ENCODE results near the gene ZNF575. TPM values are rescaled to one million over a fixed set of nuclear protein-coding genes. Genes with fewer than 3 reads are reported as not detected.

The ZNF575 gene
- polyA plus RNA-seq, 3 donors from 2014 or later: 1.1 to 3.5 (median 1.7) TPM

- no peaks in the 10 kb centered on the region for H3K9me3 Mint-ChIP-seq
- peak overlapping the region; percentile 4 to 82 (median 50) for H3K27ac Mint-ChIP-seq
- no peaks in the 10 kb centered on the region for H3K27me3 Mint-ChIP-seq (ENCODE audit: low read depth in 3 of 3)
- peaks cover 13 to 35% (median 18%) of the 10 kb centered on the region in 3 donors for H3K36me3 Mint-ChIP-seq
- peaks cover 9% of the 10 kb centered on the region in 2 donors for H3K4me1 Mint-ChIP-seq
- H3K4me3 Mint-ChIP-seq: no peak overlapping the region
- DNase-seq: peak; percentile 78 to 85 (median 79)
Observed at GRCh38 chr19:43555185-43555770, 22.3 kb downstream of the ZNF575 start.

- Mint-ChIP-seq H3K27ac (peak overlapping the region; percentile 75 to 100 (median 97)), H3K27me3 (ENCODE audit: low read depth in 3 of 3) (peaks cover 4 to 11% (median 7%) of the 10 kb centered on the region in 3 donors), H3K4me1 (peaks cover 51 to 52% of the 10 kb centered on the region in 2 donors), H3K4me3 (no peak overlapping the region), H3K36me3 (peaks cover 3 to 7% (median 3%) of the 10 kb centered on the region in 3 donors), H3K9me3 (no peaks in the 10 kb centered on the region)
- no peak for DNase-seq
Observed at GRCh38 chr19:43560687-43561086, 27.7 kb downstream of the ZNF575 start.

- Mint-ChIP-seq H3K4me3 (peak overlapping the region in 1 of 5 donors; percentile 76), H3K36me3 (peaks cover 3 to 7% (median 3%) of the 10 kb centered on the region in 3 donors), H3K4me1 (peaks cover 51 to 52% of the 10 kb centered on the region in 2 donors)
Observed at GRCh38 chr19:43561139-43561970, 28.4 kb downstream of the ZNF575 start.

GRCh38 chr19:43562226-43562697 is 29.3 kb downstream of the ZNF575 start:
- H3K27ac Mint-ChIP-seq: peak overlapping the region; percentile 93 to 100 (median 98)
- peaks cover 6 to 7% (median 6%) of the 10 kb centered on the region in 3 donors for H3K36me3 Mint-ChIP-seq
- H3K4me1 Mint-ChIP-seq: peaks cover 54 to 58% of the 10 kb centered on the region in 2 donors
- DNase-seq: no peak
- H3K9me3 Mint-ChIP-seq: no peaks in the 10 kb centered on the region
- H3K27me3 Mint-ChIP-seq (ENCODE audit: low read depth in 3 of 3): peaks cover 4 to 11% (median 7%) of the 10 kb centered on the region in 3 donors
- peak overlapping the region; percentile 57 to 77 (median 67) for H3K4me3 Mint-ChIP-seq

More at GRCh38 chr19:43561139-43561970, 28.4 kb downstream of the ZNF575 start:
- Mint-ChIP-seq H3K27me3 (ENCODE audit: low read depth in 3 of 3) (peaks cover 4 to 11% (median 7%) of the 10 kb centered on the region in 3 donors), H3K27ac (peak overlapping the region; percentile 93 to 100 (median 98)), H3K9me3 (no peaks in the 10 kb centered on the region)
- no peak for DNase-seq

GRCh38 chr19:43562698-43563241 is 29.8 kb downstream of the ZNF575 start:
- Mint-ChIP-seq H3K27me3 (ENCODE audit: low read depth in 3 of 3) (peaks cover 4 to 11% (median 7%) of the 10 kb centered on the region in 3 donors), H3K4me1 (peaks cover 54 to 58% of the 10 kb centered on the region in 2 donors), H3K4me3 (peak overlapping the region; percentile 57 to 77 (median 67)), H3K27ac (peak overlapping the region; percentile 93 to 100 (median 98)), H3K36me3 (peaks cover 1 to 7% (median 3%) of the 10 kb centered on the region in 3 donors), H3K9me3 (no peaks in the 10 kb centered on the region)
- peak; percentile 92 to 95 (median 92) for DNase-seq

GRCh38 chr19:43563816-43564457 is 30.9 kb downstream of the ZNF575 start:
- DNase-seq: no peak

GRCh38 chr19:43564800-43565199 is 31.8 kb downstream of the ZNF575 start:
- H3K36me3 Mint-ChIP-seq: peaks cover 0 to 4% (median 3%) of the 10 kb centered on the region in 3 donors
- H3K4me3 Mint-ChIP-seq: peak overlapping the region in 1 of 5 donors; percentile 10
- H3K27me3 Mint-ChIP-seq (ENCODE audit: low read depth in 3 of 3): peaks cover 4 to 11% (median 7%) of the 10 kb centered on the region in 3 donors
- no peak for DNase-seq
- H3K27ac Mint-ChIP-seq: peak overlapping the region; percentile 82 to 100 (median 92)
- no peaks in the 10 kb centered on the region for H3K9me3 Mint-ChIP-seq
- peaks cover 54 to 58% of the 10 kb centered on the region in 2 donors for H3K4me1 Mint-ChIP-seq

More at GRCh38 chr19:43563816-43564457, 30.9 kb downstream of the ZNF575 start:
- peaks cover 0 to 4% (median 3%) of the 10 kb centered on the region in 3 donors for H3K36me3 Mint-ChIP-seq
- H3K9me3 Mint-ChIP-seq: no peaks in the 10 kb centered on the region
- peaks cover 4 to 11% (median 7%) of the 10 kb centered on the region in 3 donors for H3K27me3 Mint-ChIP-seq (ENCODE audit: low read depth in 3 of 3)
- H3K4me3 Mint-ChIP-seq: peak overlapping the region; percentile 25 to 67 (median 52)
- peaks cover 54 to 58% of the 10 kb centered on the region in 2 donors for H3K4me1 Mint-ChIP-seq
- peak overlapping the region; percentile 93 to 100 (median 98) for H3K27ac Mint-ChIP-seq

- Mint-ChIP-seq H3K4me3 (no peak overlapping the region), H3K36me3 (peaks cover 3 to 5% (median 4%) of the 10 kb centered on the region in 3 donors), H3K9me3 (no peaks in the 10 kb centered on the region), H3K27ac (peak overlapping the region in 5 of 6 donors; percentile 46 to 79 (median 58)), H3K4me1 (peaks cover 38 to 39% of the 10 kb centered on the region in 2 donors), H3K27me3 (ENCODE audit: low read depth in 3 of 3) (peaks cover 0 to 4% (median 2%) of the 10 kb centered on the region in 3 donors)
- no peak for DNase-seq
Observed at GRCh38 chr19:43569657-43570056, 36.7 kb downstream of the ZNF575 start.

GRCh38 chr19:43570174-43570791 is 37.3 kb downstream of the ZNF575 start:
- H3K4me1 Mint-ChIP-seq: peaks cover 38 to 39% of the 10 kb centered on the region in 2 donors
- no peak overlapping the region for H3K4me3 Mint-ChIP-seq
- H3K27ac Mint-ChIP-seq: peak overlapping the region; percentile 46 to 87 (median 68)
- H3K36me3 Mint-ChIP-seq: peaks cover 3 to 5% (median 4%) of the 10 kb centered on the region in 3 donors
- DNase-seq: no peak
- no peaks in the 10 kb centered on the region for H3K9me3 Mint-ChIP-seq
- peaks cover 0 to 6% (median 5%) of the 10 kb centered on the region in 3 donors for H3K27me3 Mint-ChIP-seq (ENCODE audit: low read depth in 3 of 3)

- H3K36me3 Mint-ChIP-seq: peaks cover 0 to 5% (median 0%) of the 10 kb centered on the region in 3 donors
- H3K4me1 Mint-ChIP-seq: peaks cover 43 to 44% of the 10 kb centered on the region in 2 donors
- peaks cover 7 to 10% (median 10%) of the 10 kb centered on the region in 3 donors for H3K27me3 Mint-ChIP-seq (ENCODE audit: low read depth in 3 of 3)
- peak overlapping the region in 5 of 6 donors; percentile 10 to 70 (median 51) for H3K27ac Mint-ChIP-seq
- H3K9me3 Mint-ChIP-seq: no peaks in the 10 kb centered on the region
- no peak overlapping the region for H3K4me3 Mint-ChIP-seq
- DNase-seq: no peak
Observed at GRCh38 chr19:43572171-43572588, 39.2 kb downstream of the ZNF575 start.

GRCh38 chr19:43574424-43575155 is 41.6 kb downstream of the ZNF575 start:
- H3K27ac Mint-ChIP-seq: peak overlapping the region; percentile 97 to 99 (median 98)
- H3K4me3 Mint-ChIP-seq: peak overlapping the region; percentile 96 to 97 (median 96)
- H3K9me3 Mint-ChIP-seq: no peaks in the 10 kb centered on the region
- H3K27me3 Mint-ChIP-seq (ENCODE audit: low read depth in 3 of 3): peaks cover 9 to 15% (median 13%) of the 10 kb centered on the region in 3 donors
- peaks cover 43 to 46% of the 10 kb centered on the region in 2 donors for H3K4me1 Mint-ChIP-seq
- H3K36me3 Mint-ChIP-seq: peaks cover 0 to 5% (median 0%) of the 10 kb centered on the region in 3 donors
- no peak for DNase-seq
